Epithelial cell of proximal tubule (primary cell): ENCODE data around the gene ANXA7. TPM values are rescaled to one million over a fixed set of nuclear protein-coding genes. Genes with fewer than 3 reads are reported as not detected.

Experiments
- DNase-seq: peaks from one replicate; pipeline ENCODE4 v3.0.0-alpha.2; 2011; ENCODE audit warnings: low read depth
- H3K4me3 ChIP-seq: 2 replicates; pipeline ENCODE4 v1.5.1; 2011; ENCODE audit warnings: low read depth, mild to moderate bottlenecking, low read length
- total RNA-seq: library from RNA; depleted of rRNA; stranded (reverse); fragments of >200 nt; gene quantifications from 2 replicates; pipeline ENCODE4 v1.2.3, GENCODE V29; 2015
- TF ChIP-seq, protein P1 (sequence below): conservative IDR thresholded peaks from 2 replicates; pipeline ENCODE4 v1.5.1; 2012; ENCODE audit warnings: low read depth, mild to moderate bottlenecking, low read length

ANXA7 gene
- total RNA-seq, 1 donor from 2014 or later = 95.9 TPM

DNA sequence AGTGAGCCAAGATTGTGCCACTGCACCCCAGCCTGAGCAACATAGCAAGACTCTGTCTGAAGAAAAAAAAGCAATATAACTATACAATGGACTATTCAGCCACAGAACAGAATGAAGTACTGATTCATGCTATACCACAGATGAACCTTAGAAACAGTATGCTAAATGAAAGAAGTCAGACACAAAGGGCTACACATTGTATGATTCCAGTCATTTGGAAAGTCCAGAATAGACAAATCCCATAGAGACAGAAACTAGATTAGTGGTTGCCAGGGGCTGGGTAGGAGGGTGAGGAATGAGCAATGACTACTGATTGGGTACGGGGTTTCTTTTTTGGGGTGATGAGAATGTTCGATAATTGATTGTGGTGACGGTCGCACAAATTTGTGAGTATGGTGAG lies 45.6 kb downstream of the ANXA7 start:
- H3K4me3 ChIP-seq = no peak overlapping the region

DNA sequence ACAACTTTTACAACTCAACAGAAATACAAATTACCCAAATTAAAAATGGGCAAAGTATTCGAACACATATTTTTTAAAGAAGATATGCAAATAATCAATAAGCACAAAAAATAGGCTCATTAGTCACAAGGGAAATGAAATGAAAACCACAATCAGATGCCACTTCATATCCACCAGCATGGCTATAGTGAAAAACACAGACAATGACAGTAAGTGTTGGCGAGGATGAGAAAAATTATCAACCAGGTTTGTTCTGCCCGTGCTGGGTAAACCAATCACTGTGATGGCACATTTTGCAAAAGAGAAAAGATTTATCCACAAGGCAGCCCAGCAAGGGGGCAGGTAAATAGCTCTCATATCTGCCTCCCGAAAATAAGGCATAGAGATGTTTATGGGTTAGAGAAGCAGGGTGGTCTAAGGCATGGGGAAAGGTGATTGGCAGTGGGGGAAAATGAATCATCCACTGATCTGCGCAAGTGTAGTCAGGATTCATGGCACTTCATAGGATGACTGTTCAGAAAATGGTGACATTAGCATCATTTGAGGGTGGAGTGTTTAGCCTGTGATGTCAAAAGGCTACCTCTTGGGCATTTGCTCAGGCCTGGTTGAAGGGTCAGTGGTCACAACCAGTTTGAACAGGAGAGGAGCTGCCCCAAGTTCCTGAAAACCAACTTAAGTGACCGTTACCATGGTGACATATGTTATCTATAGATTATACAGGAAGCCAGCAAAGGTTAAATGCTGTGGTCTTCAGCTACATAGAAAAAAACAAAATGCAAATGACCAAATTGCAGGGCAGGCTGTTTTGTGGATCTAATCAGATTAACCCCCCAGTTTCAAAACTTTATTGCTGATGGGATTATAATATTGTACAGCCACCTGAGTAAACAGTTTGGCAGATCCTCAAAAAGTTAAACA lies 47.2 kb downstream of the ANXA7 start:
- H3K4me3 ChIP-seq = no peak overlapping the region
- TF ChIP-seq, protein P1, sequence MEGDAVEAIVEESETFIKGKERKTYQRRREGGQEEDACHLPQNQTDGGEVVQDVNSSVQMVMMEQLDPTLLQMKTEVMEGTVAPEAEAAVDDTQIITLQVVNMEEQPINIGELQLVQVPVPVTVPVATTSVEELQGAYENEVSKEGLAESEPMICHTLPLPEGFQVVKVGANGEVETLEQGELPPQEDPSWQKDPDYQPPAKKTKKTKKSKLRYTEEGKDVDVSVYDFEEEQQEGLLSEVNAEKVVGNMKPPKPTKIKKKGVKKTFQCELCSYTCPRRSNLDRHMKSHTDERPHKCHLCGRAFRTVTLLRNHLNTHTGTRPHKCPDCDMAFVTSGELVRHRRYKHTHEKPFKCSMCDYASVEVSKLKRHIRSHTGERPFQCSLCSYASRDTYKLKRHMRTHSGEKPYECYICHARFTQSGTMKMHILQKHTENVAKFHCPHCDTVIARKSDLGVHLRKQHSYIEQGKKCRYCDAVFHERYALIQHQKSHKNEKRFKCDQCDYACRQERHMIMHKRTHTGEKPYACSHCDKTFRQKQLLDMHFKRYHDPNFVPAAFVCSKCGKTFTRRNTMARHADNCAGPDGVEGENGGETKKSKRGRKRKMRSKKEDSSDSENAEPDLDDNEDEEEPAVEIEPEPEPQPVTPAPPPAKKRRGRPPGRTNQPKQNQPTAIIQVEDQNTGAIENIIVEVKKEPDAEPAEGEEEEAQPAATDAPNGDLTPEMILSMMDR = no peak
- no peak for DNase-seq

More for the DNA sequence above, 45.6 kb downstream of the ANXA7 start:
- TF ChIP-seq, protein P1 = no peak
- no peak for DNase-seq

DNA sequence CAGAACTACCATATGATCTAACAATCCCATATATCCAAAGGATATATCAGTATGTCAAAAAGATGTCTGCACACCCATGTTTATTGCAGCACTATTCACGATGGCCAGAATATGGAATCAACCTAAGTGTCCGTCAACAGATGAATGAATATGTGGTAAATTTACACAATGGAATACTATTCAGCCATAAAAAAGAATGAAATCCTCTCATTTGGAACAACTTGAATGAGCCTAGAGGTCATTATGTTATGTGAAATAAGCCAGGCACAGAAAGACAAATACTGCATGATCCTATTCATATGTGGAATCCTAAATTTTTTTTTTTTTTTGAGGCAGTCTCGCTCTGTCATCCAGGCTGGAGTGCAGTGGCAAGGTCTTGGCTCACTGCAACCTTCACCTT lies 48.9 kb downstream of the ANXA7 start:
- DNase-seq = no peak
- no peak overlapping the region for H3K4me3 ChIP-seq
- TF ChIP-seq, protein P1 = no peak

DNA sequence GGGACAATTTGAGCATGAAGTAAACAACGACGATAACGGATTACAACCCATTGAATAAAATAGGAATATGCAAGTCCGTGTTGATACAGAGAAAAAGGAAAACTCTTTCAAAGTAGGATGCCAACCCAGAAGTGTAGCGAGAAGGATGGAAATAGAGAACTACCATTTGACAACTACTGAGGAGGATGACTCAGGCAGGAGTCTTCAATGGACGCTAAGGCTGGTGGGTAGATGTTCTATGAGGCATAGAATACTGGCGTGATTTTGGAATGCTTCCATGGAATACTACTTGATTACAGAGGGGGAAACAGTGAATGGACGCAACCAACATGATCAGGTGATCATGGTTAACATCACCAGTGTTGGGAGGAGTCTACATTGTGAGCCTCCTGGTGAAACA lies 54.4 kb downstream of the ANXA7 start:
- DNase-seq = no peak
- no peak overlapping the region for H3K4me3 ChIP-seq
- TF ChIP-seq, protein P1 = no peak

DNA sequence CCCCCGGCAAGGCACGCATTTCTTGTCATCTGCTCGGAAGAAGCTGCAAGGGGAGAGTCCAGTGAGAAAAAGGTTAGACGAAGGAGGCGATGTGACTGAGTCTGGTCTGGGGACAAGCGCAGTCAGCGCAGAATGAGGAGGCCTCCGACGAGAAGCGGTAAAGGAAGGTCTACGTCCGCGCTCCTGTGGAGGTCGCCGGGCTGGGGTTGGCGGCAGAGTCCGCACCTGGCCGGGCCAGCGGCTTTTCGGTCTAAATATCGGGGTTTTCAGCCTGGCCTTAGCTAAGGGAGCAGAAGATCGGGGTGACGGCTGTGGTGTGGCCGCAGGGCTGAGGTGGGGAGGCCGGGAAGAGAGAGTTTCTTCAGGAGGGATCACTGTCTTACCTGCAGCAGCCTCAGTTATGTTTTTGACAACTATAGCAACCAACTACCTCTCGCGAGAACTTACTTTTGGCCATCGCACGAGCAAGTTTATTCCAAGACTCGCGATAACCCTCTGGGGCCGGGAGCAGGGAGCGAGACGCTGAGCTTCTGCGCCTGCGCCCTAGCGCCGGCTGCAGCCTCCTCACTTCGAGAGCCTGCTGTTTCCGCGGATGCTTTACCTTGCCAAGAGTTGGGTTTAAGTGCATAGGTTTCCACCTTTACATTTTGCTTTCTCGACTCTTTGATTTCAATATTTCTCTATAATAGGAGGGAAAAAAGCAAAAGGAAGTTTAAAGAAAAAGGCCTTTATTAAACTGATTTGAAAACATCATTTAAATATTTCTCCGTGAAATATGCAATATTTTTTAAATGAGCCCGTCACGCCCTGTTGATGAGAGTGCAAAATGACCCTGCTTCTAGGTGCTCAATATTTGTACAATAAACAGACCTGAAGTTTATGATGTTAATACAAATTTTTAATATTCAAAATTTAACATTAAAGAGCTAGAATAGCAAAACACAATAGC lies 55.3 kb downstream of the ANXA7 start, which contains the start of gene CFAP70:
Gene CFAP70, minus strand, starts transcription at position 534 of the 949 bp plus-strand sequence. CDS start 4,068 bp downstream, outside the sequence.
- TF ChIP-seq, protein P1 = no peak
- peak; percentile 76 for DNase-seq
- peak within 1 kb of the TSS; percentile 70 for H3K4me3 ChIP-seq

DNA sequence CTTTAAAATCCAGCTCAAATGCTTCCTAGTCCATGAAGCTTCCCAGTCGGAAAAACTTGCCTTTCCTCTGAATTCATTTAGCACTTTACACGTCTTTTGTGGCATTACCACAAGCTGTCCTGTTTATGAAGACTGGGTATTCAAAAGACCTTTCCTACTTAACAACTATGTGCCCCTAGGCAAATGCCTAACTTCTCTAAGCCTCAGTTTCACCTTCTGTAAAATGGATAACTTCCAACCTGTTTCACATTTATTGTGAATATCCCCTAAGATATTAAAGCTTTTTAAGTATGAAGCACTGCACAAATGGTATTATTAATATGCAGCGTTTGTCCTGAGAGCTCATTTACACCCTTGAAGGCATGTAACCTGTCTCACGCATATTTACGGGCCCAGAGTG lies 56.0 kb downstream of the ANXA7 start:
- TF ChIP-seq, protein P1 = no peak

More for the DNA sequence above, 56.0 kb downstream of the ANXA7 start:
- DNase-seq = no peak
- peak overlapping the region; percentile 70 for H3K4me3 ChIP-seq
